Breast epithelium (tissue), 4 donors: ENCODE results near the gene MEF2B. TPM values are rescaled to one million over a fixed set of nuclear protein-coding genes. Genes with fewer than 3 reads are reported as not detected.

Experiments used
- DNase-seq, 2 donors: peaks; one replicate each; pipeline ENCODE4 v3.0.0-alpha.2; 2019; ENCODE audit warnings: low spot score in 2 of 2
- H3K27ac ChIP-seq, 2 donors: fragments of 200-600 bp; sonication (generic) in 1 of 2; one replicate each; pipeline ENCODE4 v1.5.1; 2016 to 2019; ENCODE audit warnings: mild to moderate bottlenecking in 1 of 2
- H3K27me3 ChIP-seq, 2 donors: fragments of 200-600 bp; sonication (generic) in 1 of 2; one replicate each; pipeline versions ENCODE4 v1.5.1 to v1.6.0; 2017 to 2019; ENCODE audit warnings: control low read depth in 1 of 2, mild to moderate bottlenecking in 1 of 2
- H3K36me3 ChIP-seq: fragments of 200-600 bp; one replicate; pipeline ENCODE4 v1.5.1; 2019
- H3K4me1 ChIP-seq, 2 donors: fragments of 200-600 bp; sonication (generic); one replicate each; pipeline ENCODE4 v1.5.1; 2016 to 2019; ENCODE audit warnings: control low read depth in 1 of 2
- H3K4me3 ChIP-seq, 3 donors: fragments of 200-600 bp; sonication (generic); 1 replicate in 2 of 3; 2 replicates in 1 of 3; pipeline ENCODE4 v1.5.1; 2016 to 2019; ENCODE audit warnings: mild to moderate bottlenecking in 3 of 3, moderate library complexity in 2 of 3
- H3K9me3 ChIP-seq, 2 donors: fragments of 200-600 bp; sonication (generic) in 1 of 2; one replicate each; pipeline ENCODE4 v1.5.1; 2016 to 2019; ENCODE audit warnings: control low read depth in 1 of 2
- CTCF ChIP-seq, 3 donors: fragments of 450-650 bp; IDR thresholded peaks; one replicate each; pipeline ENCODE4 v1.5.1; 2016 to 2017; ENCODE audit warnings: antibody characterized with exemption in 3 of 3, mild to moderate bottlenecking in 3 of 3, moderate library complexity in 3 of 3
- POLR2A ChIP-seq: fragments of 450-650 bp; IDR thresholded peaks from one replicate; pipeline ENCODE4 v1.6.1; 2016; ENCODE audit warnings: antibody characterized with exemption, mild to moderate bottlenecking, moderate library complexity
- POLR2AphosphoS5 ChIP-seq, 3 donors: sonication (generic); formaldehyde crosslinking; IDR thresholded peaks; one replicate each; pipeline ENCODE4 v1.6.1; 2017; ENCODE audit warnings: antibody characterized with exemption in 3 of 3
- intact Hi-C: fragments of 100-400 bp; cut with DNase I; formaldehyde crosslinking; loops from one replicate; pipeline ENCODE4 v1.15.1; 2023; ENCODE audit warnings: low total_unique reads
- total RNA-seq, 3 donors: library from RNA; depleted of rRNA; stranded (reverse); fragments of >200 nt; gene quantifications; one replicate each; pipeline ENCODE4 v1.1.0, GENCODE V29; 2016

Gene MEF2B
- total RNA-seq, 3 donors from 2014 or later = 0.59 to 0.64 TPM; not detected in 1

GRCh38 chr19:19160461-19161035 lies 9.5 kb downstream of the MEF2B start:
- H3K4me1 ChIP-seq = no peaks in the 10 kb centered on the region
- no peak overlapping the region for H3K4me3 ChIP-seq
- no peaks in the 10 kb centered on the region for H3K9me3 ChIP-seq
- no peak overlapping the region for H3K27ac ChIP-seq
- TF ChIP-seq POLR2AphosphoS5 (IDR thresholded peaks at IDR 0.05) = no peak
- TF ChIP-seq POLR2A = no peak
- no peak for TF ChIP-seq CTCF (IDR thresholded peaks at IDR 0.05)
- no peaks in the 10 kb centered on the region for H3K27me3 ChIP-seq
- no peaks in the 10 kb centered on the region for H3K36me3 ChIP-seq
- DNase-seq = no peak
- intact Hi-C loops = no loop called here

- no peaks in the 10 kb centered on the region for H3K36me3 ChIP-seq
- DNase-seq = no peak
- no peaks in the 10 kb centered on the region for H3K9me3 ChIP-seq
- no peaks in the 10 kb centered on the region for H3K27me3 ChIP-seq
- TF ChIP-seq POLR2AphosphoS5 (IDR thresholded peaks at IDR 0.05) (no peak), POLR2A (no peak), CTCF (IDR thresholded peaks at IDR 0.05) (no peak)
- H3K27ac ChIP-seq = no peak overlapping the region
- intact Hi-C loops = no loop called here
- no peak overlapping the region for H3K4me3 ChIP-seq
- no peaks in the 10 kb centered on the region for H3K4me1 ChIP-seq
Measured at GRCh38 chr19:19159534-19159933, 10.5 kb downstream of the MEF2B start.

GRCh38 chr19:19157808-19158207 lies 12.3 kb downstream of the MEF2B start:
- Histone ChIP-seq H3K4me1 (no peaks in the 10 kb centered on the region), H3K9me3 (no peaks in the 10 kb centered on the region), H3K27ac (no peak overlapping the region), H3K27me3 (no peaks in the 10 kb centered on the region), H3K36me3 (no peaks in the 10 kb centered on the region), H3K4me3 (no peak overlapping the region)
- DNase-seq = no peak
- intact Hi-C loops = no loop called here
- TF ChIP-seq POLR2AphosphoS5 (IDR thresholded peaks at IDR 0.05) = no peak
- no peak for TF ChIP-seq POLR2A
- TF ChIP-seq CTCF (IDR thresholded peaks at IDR 0.05) = no peak

- intact Hi-C loops = no loop called here
- TF ChIP-seq CTCF (IDR thresholded peaks at IDR 0.05) (no peak), POLR2A (no peak), POLR2AphosphoS5 (IDR thresholded peaks at IDR 0.05) (no peak)
- no peaks in the 10 kb centered on the region for H3K27me3 ChIP-seq
- no peak for DNase-seq
- H3K36me3 ChIP-seq = no peaks in the 10 kb centered on the region
- H3K4me3 ChIP-seq = no peak overlapping the region
- no peaks in the 10 kb centered on the region for H3K4me1 ChIP-seq
- no peak overlapping the region for H3K27ac ChIP-seq
- no peaks in the 10 kb centered on the region for H3K9me3 ChIP-seq
Measured at GRCh38 chr19:19155495-19156219, 14.4 kb downstream of the MEF2B start.

- no peaks in the 10 kb centered on the region for H3K4me1 ChIP-seq
- intact Hi-C loops = no loop called here
Measured at GRCh38 chr19:19154768-19155494, 15.1 kb downstream of the MEF2B start.

More at GRCh38 chr19:19154768-19155494, 15.1 kb downstream of the MEF2B start:
- no peak for TF ChIP-seq POLR2AphosphoS5 (IDR thresholded peaks at IDR 0.05)
- no peak for TF ChIP-seq POLR2A
- TF ChIP-seq CTCF (IDR thresholded peaks at IDR 0.05) = no peak
- Histone ChIP-seq H3K4me3 (no peak overlapping the region), H3K27me3 (no peaks in the 10 kb centered on the region), H3K36me3 (no peaks in the 10 kb centered on the region), H3K27ac (no peak overlapping the region), H3K9me3 (no peaks in the 10 kb centered on the region)
- DNase-seq = no peak
